Activated CD4-positive, alpha-beta T cell treated with anti-CD3 and anti-CD28 coated beads, Interleukin-2, amount 10 ng/mL, durations not matched to agents 7 days and 5 days (primary cell): ENCODE data around the gene SDSL. TPM values are rescaled to one million over a fixed set of nuclear protein-coding genes. Genes with fewer than 3 reads are reported as not detected.
A peak's percentile ranks its signal among the peaks of the same experiment; 100 is the strongest.

Experiments used
- CTCF ChIA-PET: fragments of 350-600 bp; sonication (Branson Sonifier 250); formaldehyde crosslinking; loops from one replicate; lab custom pipeline; 2021; ENCODE audit warnings: antibody characterized with exemption; lab: Charles Lee
- POLR2A ChIA-PET: fragments of 350-600 bp; sonication (Branson Sonifier 250); formaldehyde crosslinking; loops from one replicate; lab custom pipeline; 2021; ENCODE audit warnings: antibody characterized with exemption; lab: Charles Lee
- DNase-seq: peaks from one replicate; pipeline ENCODE4 v3.0.0-alpha.2; 2020
- H3K27ac Mint-ChIP-seq: one replicate; pipeline ENCODE4 v1.8.0; 2021; ENCODE audit warnings: mild to moderate bottlenecking, moderate library complexity, mixed read lengths
- H3K27me3 Mint-ChIP-seq: one replicate; pipeline ENCODE4 v1.8.0; 2021; ENCODE audit warnings: mixed read lengths
- H3K36me3 Mint-ChIP-seq: one replicate; pipeline ENCODE4 v1.8.0; 2021; ENCODE audit warnings: low read depth, mixed read lengths
- H3K4me1 Mint-ChIP-seq: one replicate; pipeline ENCODE4 v1.8.0; 2021; ENCODE audit warnings: mixed read lengths
- H3K4me3 Mint-ChIP-seq: one replicate; pipeline ENCODE4 v1.8.0; 2021; ENCODE audit warnings: mild to moderate bottlenecking, moderate library complexity, mixed read lengths
- H3K9me3 Mint-ChIP-seq: one replicate; pipeline ENCODE4 v1.8.0; 2021; ENCODE audit warnings: mixed read lengths
- total RNA-seq, 2 experiments: library from RNA; stranded (reverse); gene quantifications; one replicate each; pipeline ENCODE4 v1.2.3, GENCODE V29; 2021

Gene SDSL
- total RNA-seq, 2 experiments from 2014 or later: 3.6 to 4.5 TPM

DNA sequence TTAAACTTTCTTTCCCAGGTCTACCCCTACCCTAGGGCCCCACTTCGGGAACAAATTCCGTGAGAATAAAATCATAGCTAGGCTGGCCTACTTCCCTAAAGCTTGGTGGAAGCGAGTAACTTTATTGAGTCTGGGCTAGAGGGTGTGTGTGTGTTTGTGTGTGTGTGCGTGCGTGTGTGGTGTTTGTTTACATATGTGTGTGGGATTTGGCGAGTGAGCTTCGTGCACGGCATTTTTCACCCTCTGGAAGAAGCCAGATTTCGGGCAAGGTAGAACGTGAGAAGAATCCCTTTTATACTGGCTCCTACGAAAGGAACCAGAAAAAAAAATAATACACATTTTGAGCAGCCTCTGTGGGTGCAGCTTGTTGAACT lies 57.0 kb downstream of the SDSL start:
- Mint-ChIP-seq H3K9me3 (peaks cover 3% of the 10 kb centered on the region), H3K27me3 (peaks cover 83% of the 10 kb centered on the region), H3K36me3 (peaks cover 6% of the 10 kb centered on the region), H3K27ac (peak overlapping the region; percentile 62), H3K4me1 (peaks cover 10% of the 10 kb centered on the region), H3K4me3 (peak overlapping the region; percentile 30)
- ChIA-PET POLR2A (no interaction called here), CTCF (interaction anchor here (1.6 to 1.7 kb wide), 2 partner anchors 11 to 17 kb away, joined by 4 to 5 read pairs; no protein-coding TSS in a partner anchor)
- no peak for DNase-seq

- DNase-seq: peak; percentile 57
- peaks cover 6% of the 10 kb centered on the region for H3K36me3 Mint-ChIP-seq
- ChIA-PET POLR2A (no interaction called here), CTCF (interaction anchor here (1.0 to 1.7 kb wide), 3 partner anchors 9 to 18 kb away, joined by 3 to 5 read pairs (median 4); no protein-coding TSS in a partner anchor)
- H3K4me3 Mint-ChIP-seq: peak overlapping the region; percentile 57
- peak overlapping the region; percentile 81 for H3K27ac Mint-ChIP-seq
- H3K9me3 Mint-ChIP-seq: peaks cover 3% of the 10 kb centered on the region
- peaks cover 5% of the 10 kb centered on the region for H3K4me1 Mint-ChIP-seq
- peaks cover 78% of the 10 kb centered on the region for H3K27me3 Mint-ChIP-seq
Measured at GRCh38 chr12:113479590-113480335, 57.6 kb downstream of the SDSL start.

GRCh38 chr12:113480336-113480971 lies 58.3 kb downstream of the SDSL start:
- ChIA-PET POLR2A (no interaction called here), CTCF (interaction anchor here (1.0 to 1.7 kb wide), 3 partner anchors 9 to 18 kb away, joined by 3 to 5 read pairs (median 4); no protein-coding TSS in a partner anchor)
- Mint-ChIP-seq H3K27me3 (peaks cover 71% of the 10 kb centered on the region), H3K4me1 (peaks cover 5% of the 10 kb centered on the region), H3K4me3 (peak overlapping the region; percentile 57), H3K27ac (peak overlapping the region; percentile 54), H3K36me3 (peaks cover 6% of the 10 kb centered on the region), H3K9me3 (peaks cover 3% of the 10 kb centered on the region)
- DNase-seq: no peak

GRCh38 chr12:113482334-113482733 lies 60.2 kb downstream of the SDSL start:
- Mint-ChIP-seq H3K36me3 (peaks cover 6% of the 10 kb centered on the region), H3K27me3 (peaks cover 65% of the 10 kb centered on the region), H3K27ac (no peak overlapping the region), H3K9me3 (peaks cover 3% of the 10 kb centered on the region), H3K4me3 (no peak overlapping the region), H3K4me1 (peaks cover 5% of the 10 kb centered on the region)
- no peak for DNase-seq
- POLR2A ChIA-PET: no interaction called here
- CTCF ChIA-PET: interaction anchor here (0.7 kb wide), 1 partner anchor 52 kb away, joined by 5 read pairs; no protein-coding TSS in a partner anchor

DNA sequence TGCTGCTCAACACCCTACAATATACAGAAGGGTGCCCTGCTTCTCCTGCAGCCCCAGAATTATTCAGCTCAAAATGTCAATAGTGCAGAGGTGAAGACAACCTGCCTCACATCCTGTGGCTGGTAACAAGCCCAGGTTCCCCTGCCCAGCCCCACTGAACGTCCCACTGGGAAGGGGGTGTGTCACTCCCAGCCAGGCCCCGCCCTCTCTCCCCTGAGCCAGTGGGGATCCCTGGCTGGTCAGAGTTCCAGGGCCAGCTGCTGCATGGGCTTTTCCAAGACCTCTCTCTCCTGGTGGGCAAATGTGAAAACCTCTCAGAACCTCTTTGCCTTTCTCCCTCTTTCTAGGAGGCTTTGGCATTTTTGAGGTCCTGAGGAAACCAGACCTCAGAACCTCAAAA lies 63.1 kb downstream of the SDSL start:
- Mint-ChIP-seq H3K27ac (no peak overlapping the region), H3K9me3 (no peaks in the 10 kb centered on the region), H3K4me3 (no peak overlapping the region), H3K27me3 (peaks cover 39% of the 10 kb centered on the region), H3K36me3 (no peaks in the 10 kb centered on the region), H3K4me1 (no peaks in the 10 kb centered on the region)
- ChIA-PET CTCF (interaction anchor here (0.5 kb wide), 1 partner anchor 1205 kb away, joined by 7 read pairs; no protein-coding TSS in a partner anchor), POLR2A (no interaction called here)
- no peak for DNase-seq

- H3K27me3 Mint-ChIP-seq: peaks cover 30% of the 10 kb centered on the region
- ChIA-PET POLR2A (no interaction called here), CTCF (no interaction called here)
- H3K27ac Mint-ChIP-seq: no peak overlapping the region
- H3K36me3 Mint-ChIP-seq: no peaks in the 10 kb centered on the region
- H3K4me1 Mint-ChIP-seq: no peaks in the 10 kb centered on the region
- H3K4me3 Mint-ChIP-seq: no peak overlapping the region
- no peak for DNase-seq
- H3K9me3 Mint-ChIP-seq: no peaks in the 10 kb centered on the region
Measured at GRCh38 chr12:113486722-113487121, 64.5 kb downstream of the SDSL start.

Other genes starting within 250 kb of the SDSL start
- 10 to 100 TPM; 65.6 to 72.0 TPM for gene DDX54, start 236.9 kb upstream of the SDSL start, total RNA-seq
- 10 to 100 TPM; 17.0 to 18.0 TPM for gene RITA1, start 236.7 kb upstream of the SDSL start, total RNA-seq
- gene TPCN1, start 200.9 kb upstream of the SDSL start, total RNA-seq: 10 to 100 TPM; 18.6 to 20.9 TPM
- gene SLC8B1, start 87.3 kb upstream of the SDSL start, total RNA-seq: 10 to 100 TPM; 27.7 to 33.2 TPM
- gene PLBD2, start 63.8 kb upstream of the SDSL start, total RNA-seq: 10 to 100 TPM; 12.7 to 15.3 TPM
- not detected for gene SDS, start 18.5 kb upstream of the SDSL start, total RNA-seq
- gene LHX5, start 49.5 kb downstream of the SDSL start, total RNA-seq: not detected